ENCODE data around the gene NKG7.
"Not testable (repeated sequence)": the region's sequence is repeated elsewhere in the genome, so short reads cannot be mapped to it uniquely, and the experiment has no call there.

DNA sequence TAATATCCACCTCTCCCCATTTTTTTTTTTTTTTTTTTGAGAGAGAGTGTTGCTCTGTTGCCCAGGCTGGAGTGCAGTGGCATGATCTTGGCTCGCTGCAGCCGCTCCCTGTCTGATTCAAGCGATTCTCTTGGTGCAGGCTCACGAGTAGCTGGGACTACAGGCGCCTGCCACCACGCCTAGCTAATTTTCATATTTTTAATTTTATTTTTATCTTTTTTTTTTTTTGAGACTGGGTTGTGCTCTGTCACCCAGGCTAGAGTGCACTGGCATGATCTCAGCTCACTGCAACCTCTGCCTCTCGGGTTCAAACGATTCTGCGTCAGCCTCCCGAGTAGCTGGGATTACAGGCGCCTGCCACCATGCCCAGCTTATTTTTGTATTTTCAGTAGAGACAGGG, 48.1 kb upstream of the NKG7 start:
- TF ChIP-seq, protein P1, sequence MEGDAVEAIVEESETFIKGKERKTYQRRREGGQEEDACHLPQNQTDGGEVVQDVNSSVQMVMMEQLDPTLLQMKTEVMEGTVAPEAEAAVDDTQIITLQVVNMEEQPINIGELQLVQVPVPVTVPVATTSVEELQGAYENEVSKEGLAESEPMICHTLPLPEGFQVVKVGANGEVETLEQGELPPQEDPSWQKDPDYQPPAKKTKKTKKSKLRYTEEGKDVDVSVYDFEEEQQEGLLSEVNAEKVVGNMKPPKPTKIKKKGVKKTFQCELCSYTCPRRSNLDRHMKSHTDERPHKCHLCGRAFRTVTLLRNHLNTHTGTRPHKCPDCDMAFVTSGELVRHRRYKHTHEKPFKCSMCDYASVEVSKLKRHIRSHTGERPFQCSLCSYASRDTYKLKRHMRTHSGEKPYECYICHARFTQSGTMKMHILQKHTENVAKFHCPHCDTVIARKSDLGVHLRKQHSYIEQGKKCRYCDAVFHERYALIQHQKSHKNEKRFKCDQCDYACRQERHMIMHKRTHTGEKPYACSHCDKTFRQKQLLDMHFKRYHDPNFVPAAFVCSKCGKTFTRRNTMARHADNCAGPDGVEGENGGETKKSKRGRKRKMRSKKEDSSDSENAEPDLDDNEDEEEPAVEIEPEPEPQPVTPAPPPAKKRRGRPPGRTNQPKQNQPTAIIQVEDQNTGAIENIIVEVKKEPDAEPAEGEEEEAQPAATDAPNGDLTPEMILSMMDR (conservative IDR thresholded peaks at IDR 0.05; ENCODE audit: low read depth, low read length) = not testable (repeated sequence)
- not testable (repeated sequence) for TF ChIP-seq EZH2 (IDR thresholded peaks at IDR 0.05; ENCODE audit: borderline replicate concordance, low read depth, low read length, poor library complexity, severe bottlenecking)

Measured in A673 (cell line).